Muscle of arm (tissue), 14 donors: ENCODE measurements around the gene FCRLA. TPM values are rescaled to one million over a fixed set of nuclear protein-coding genes. Genes with fewer than 3 reads are reported as not detected.
"Not testable (repeated sequence)": the region's sequence is repeated elsewhere in the genome, so short reads cannot be mapped to it uniquely, and the experiment has no call there.

Experiments used
- DNase-seq: peaks from one replicate; pipeline ENCODE4 v3.0.0-alpha.2; 2013
- long read RNA-seq, 11 donors: transcript quantifications; one replicate each; lab custom pipeline, GENCODE V29; 2026
- polyA plus RNA-seq, 12 donors: library from polyadenylated mRNA; unstranded; fragments of 120-200 nt; gene quantifications; one replicate each; pipeline ENCODE4 v1.2.1, GENCODE V29; 2013; ENCODE audit not compliant: insufficient read length in 12 of 12

The FCRLA gene
- polyA plus RNA-seq = 1 to 10 TPM in 1 of 12 donors, under 1 TPM in 8, not detected in 3; 0.13 to 4.5 (median 0.32) TPM
- long read RNA-seq, donor 1 = 0 reads
- long read RNA-seq, donor 2 = 0 reads
- long read RNA-seq, donor 3 = 0 reads
- long read RNA-seq, donor 4 = 0 reads
- long read RNA-seq, donor 5 = 0 reads
- long read RNA-seq, donor 6 = 0 reads
- long read RNA-seq, donor 7 = 0 reads
- long read RNA-seq, donor 8 = 0 reads
- long read RNA-seq, donor 9 = 0 reads
- long read RNA-seq, donor 10 = 0 reads
- long read RNA-seq, donor 11 = 0 reads

- DNase-seq = peak; percentile 7
Measured at GRCh38 chr1:161706482-161707347, at the start of gene FCRLA. TSS of gene FCRLA (plus strand) at chr1:161707229. CDS start at chr1:161707265, 36 bp downstream.

- not testable (repeated sequence) for DNase-seq
Measured at GRCh38 chr1:161658524-161658923, 48.5 kb upstream of the FCRLA start.

GRCh38 chr1:161661660-161662311 is 45.2 kb upstream of the FCRLA start:
- DNase-seq = not testable (repeated sequence)

- not testable (repeated sequence) for DNase-seq
Measured at GRCh38 chr1:161662684-161663339, 44.2 kb upstream of the FCRLA start, which contains the start of gene FCGR2B. TSS of gene FCGR2B (plus strand) at chr1:161663143. CDS start at chr1:161663242, 99 bp downstream.

GRCh38 chr1:161663569-161663968 is 43.5 kb upstream of the FCRLA start:
- DNase-seq = not testable (repeated sequence)

- not testable (repeated sequence) for DNase-seq
Measured at GRCh38 chr1:161664689-161665088, 42.3 kb upstream of the FCRLA start.

GRCh38 chr1:161671045-161672020 is 35.7 kb upstream of the FCRLA start:
- DNase-seq = not testable (repeated sequence)

- DNase-seq = not testable (repeated sequence)
Measured at GRCh38 chr1:161673437-161673836, 33.6 kb upstream of the FCRLA start.

- not testable (repeated sequence) for DNase-seq
Measured at GRCh38 chr1:161674447-161674846, 32.6 kb upstream of the FCRLA start.

- not testable (repeated sequence) for DNase-seq
Measured at GRCh38 chr1:161674908-161675307, 32.1 kb upstream of the FCRLA start.

GRCh38 chr1:161676441-161676840 is 30.6 kb upstream of the FCRLA start:
- DNase-seq = no peak

- DNase-seq = no peak
Measured at GRCh38 chr1:161676958-161677689, 29.9 kb upstream of the FCRLA start.

GRCh38 chr1:161678500-161678899 is 28.5 kb upstream of the FCRLA start:
- no peak for DNase-seq

- no peak for DNase-seq
Measured at GRCh38 chr1:161681879-161682278, 25.1 kb upstream of the FCRLA start.

- DNase-seq = no peak
Measured at GRCh38 chr1:161688946-161689345, 18.1 kb upstream of the FCRLA start.

GRCh38 chr1:161691846-161692245 is 15.2 kb upstream of the FCRLA start:
- DNase-seq = no peak

- DNase-seq = not testable (repeated sequence)
Measured at GRCh38 chr1:161693020-161693712, 13.9 kb upstream of the FCRLA start.

GRCh38 chr1:161698302-161698701 is 8.7 kb upstream of the FCRLA start:
- DNase-seq = not testable (repeated sequence)

GRCh38 chr1:161702250-161702649 is 4.8 kb upstream of the FCRLA start:
- no peak for DNase-seq
